Lower lobe of right lung (tissue), 2 donors: ENCODE data around the gene THTPA. TPM values are rescaled to one million over a fixed set of nuclear protein-coding genes. Genes with fewer than 3 reads are reported as not detected.

Source experiments
- ATAC-seq, 2 donors: fragments of 200-7000 bp; cut with Tn5 transposase; one replicate each; pipeline ENCODE4 v1.9.1; 2020 to 2022; ENCODE audit warnings: mild to moderate bottlenecking in 2 of 2, moderate library complexity in 2 of 2
- DNase-seq: peaks from one replicate; pipeline ENCODE4 v3.0.0-alpha.2; 2020
- H3K27ac ChIP-seq: fragments of 200-600 bp; one replicate; pipeline ENCODE4 v1.8.0; 2022
- H3K27me3 ChIP-seq: fragments of 200-600 bp; one replicate; pipeline ENCODE4 v1.8.0; 2022; ENCODE audit warnings: low read depth
- H3K36me3 ChIP-seq: fragments of 200-600 bp; one replicate; pipeline ENCODE4 v1.8.0; 2022; ENCODE audit warnings: mild to moderate bottlenecking
- H3K4me1 ChIP-seq: fragments of 200-600 bp; one replicate; pipeline ENCODE4 v1.8.0; 2022
- H3K4me3 ChIP-seq: fragments of 200-600 bp; one replicate; pipeline ENCODE4 v1.8.0; 2022; ENCODE audit warnings: mild to moderate bottlenecking
- H3K9me3 ChIP-seq: fragments of 200-600 bp; one replicate; pipeline ENCODE4 v1.8.0; 2022
- intact Hi-C: fragments of 100-400 bp; cut with DNase I; formaldehyde crosslinking; loops from one replicate; pipeline ENCODE4 v1.11.0; 2022
- total RNA-seq: library from RNA; stranded (reverse); fragmentation: NEBNext Ultra II Directional; extraction: Animal tissue kit (Norgen Biotek cat#: 25700); gene quantifications from one replicate; pipeline ENCODE4 v1.2.1, GENCODE V29; 2021
- TF ChIP-seq, protein P1 (sequence below): fragments of 200-600 bp; IDR thresholded peaks from one replicate; pipeline ENCODE4 v1.8.0; 2022; ENCODE audit warnings: antibody characterized with exemption, mild to moderate bottlenecking
- donor health status: DM: no; HTN: yes; CAD: no; lungs with severe emphysema.

THTPA gene
- total RNA-seq, 1 donor from 2014 or later: 19.1 TPM

DNA sequence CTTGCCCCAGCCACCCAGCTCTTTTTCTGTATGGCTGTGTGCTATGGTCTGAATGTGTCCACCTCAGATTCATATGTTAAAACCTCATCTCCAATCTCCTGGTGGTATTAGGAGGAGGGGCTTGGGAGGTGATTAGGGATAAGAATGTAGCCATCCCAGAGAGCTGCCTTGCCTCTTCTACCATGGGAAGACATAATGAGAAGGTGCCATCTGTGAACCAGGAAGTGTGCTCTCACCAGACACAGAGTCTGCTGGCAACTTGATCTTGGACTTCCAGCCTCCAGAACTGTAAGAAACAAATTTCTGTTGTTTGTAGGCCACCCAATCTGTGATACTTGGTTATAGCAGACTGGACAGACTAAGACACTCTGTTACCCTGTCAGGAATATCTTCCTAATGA is 45.4 kb downstream of the THTPA start:
- no peaks in the 10 kb centered on the region for H3K36me3 ChIP-seq
- TF ChIP-seq, protein P1, sequence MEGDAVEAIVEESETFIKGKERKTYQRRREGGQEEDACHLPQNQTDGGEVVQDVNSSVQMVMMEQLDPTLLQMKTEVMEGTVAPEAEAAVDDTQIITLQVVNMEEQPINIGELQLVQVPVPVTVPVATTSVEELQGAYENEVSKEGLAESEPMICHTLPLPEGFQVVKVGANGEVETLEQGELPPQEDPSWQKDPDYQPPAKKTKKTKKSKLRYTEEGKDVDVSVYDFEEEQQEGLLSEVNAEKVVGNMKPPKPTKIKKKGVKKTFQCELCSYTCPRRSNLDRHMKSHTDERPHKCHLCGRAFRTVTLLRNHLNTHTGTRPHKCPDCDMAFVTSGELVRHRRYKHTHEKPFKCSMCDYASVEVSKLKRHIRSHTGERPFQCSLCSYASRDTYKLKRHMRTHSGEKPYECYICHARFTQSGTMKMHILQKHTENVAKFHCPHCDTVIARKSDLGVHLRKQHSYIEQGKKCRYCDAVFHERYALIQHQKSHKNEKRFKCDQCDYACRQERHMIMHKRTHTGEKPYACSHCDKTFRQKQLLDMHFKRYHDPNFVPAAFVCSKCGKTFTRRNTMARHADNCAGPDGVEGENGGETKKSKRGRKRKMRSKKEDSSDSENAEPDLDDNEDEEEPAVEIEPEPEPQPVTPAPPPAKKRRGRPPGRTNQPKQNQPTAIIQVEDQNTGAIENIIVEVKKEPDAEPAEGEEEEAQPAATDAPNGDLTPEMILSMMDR: no peak
- no peak overlapping the region for H3K4me3 ChIP-seq
- DNase-seq (no peak), ATAC-seq (no peak)
- no peaks in the 10 kb centered on the region for H3K4me1 ChIP-seq
- H3K27me3 ChIP-seq: no peaks in the 10 kb centered on the region
- peaks cover 5% of the 10 kb centered on the region for H3K9me3 ChIP-seq
- intact Hi-C loops: no loop called here
- no peak overlapping the region for H3K27ac ChIP-seq

DNA sequence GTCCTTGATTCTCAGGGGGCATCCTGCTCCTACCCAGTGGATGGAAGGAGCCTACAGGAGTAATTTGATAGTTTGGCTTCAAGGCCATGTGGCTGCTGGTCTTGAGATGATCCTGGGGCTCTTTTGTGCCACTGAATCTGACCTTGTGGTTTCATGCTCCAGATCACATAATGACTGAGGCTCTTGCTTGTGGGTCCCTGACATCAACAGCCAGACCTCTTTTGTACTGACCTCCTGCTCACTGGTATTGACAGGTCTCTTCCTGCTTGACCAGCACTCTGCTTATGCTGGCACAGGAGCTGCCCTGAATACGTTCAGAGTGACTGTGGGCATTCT is 45.7 kb downstream of the THTPA start:
- no peaks in the 10 kb centered on the region for H3K27me3 ChIP-seq
- no peak overlapping the region for H3K4me3 ChIP-seq
- intact Hi-C loops: no loop called here
- no peak for DNase-seq
- H3K27ac ChIP-seq: no peak overlapping the region
- H3K36me3 ChIP-seq: no peaks in the 10 kb centered on the region
- TF ChIP-seq, protein P1: no peak
- H3K4me1 ChIP-seq: no peaks in the 10 kb centered on the region
- H3K9me3 ChIP-seq: peaks cover 5% of the 10 kb centered on the region
- ATAC-seq: no peak

DNA sequence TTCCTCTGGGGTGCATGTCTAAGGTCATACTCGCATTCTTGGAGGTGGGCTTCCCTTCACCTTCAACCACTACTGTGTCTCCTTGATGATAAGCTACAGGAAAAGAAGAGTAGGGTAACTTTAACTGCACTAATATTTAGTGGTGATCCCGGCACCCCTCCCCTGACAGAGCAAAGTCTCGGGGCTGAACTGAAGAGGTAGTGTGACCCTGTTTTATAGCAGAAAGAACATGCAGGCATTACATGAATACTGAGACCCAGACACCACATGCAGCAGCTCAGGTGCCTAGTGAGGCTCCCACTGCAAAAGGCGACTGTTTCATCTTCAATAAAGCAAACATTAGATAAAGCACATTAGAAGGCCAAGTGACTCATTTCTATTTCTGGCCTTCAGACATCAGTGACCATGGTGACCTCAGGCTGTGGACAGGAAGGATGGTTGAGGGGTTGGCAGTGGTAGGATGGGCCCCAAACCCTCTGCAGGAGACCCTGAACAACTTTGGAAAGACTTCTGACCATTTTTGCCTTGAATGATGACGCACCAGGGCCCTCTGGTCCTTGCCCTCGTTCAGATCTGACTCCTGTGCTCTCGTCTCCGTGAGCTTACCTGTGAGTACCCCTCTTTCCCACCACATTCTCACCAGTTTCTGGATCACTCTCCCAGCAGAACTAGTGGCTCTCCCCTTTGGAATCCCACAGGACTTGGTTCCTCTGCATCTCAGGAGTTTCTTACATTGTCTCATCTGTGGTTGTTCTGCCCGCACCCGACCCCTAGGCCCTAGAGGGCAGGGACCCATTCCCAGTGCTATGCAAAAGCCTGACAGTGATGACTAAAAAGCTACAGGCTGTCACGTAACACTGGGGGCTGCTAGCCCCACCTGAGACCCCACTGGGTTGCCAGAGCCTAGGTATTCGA is 46.4 kb downstream of the THTPA start:
- Histone ChIP-seq H3K4me1 (no peaks in the 10 kb centered on the region), H3K27ac (no peak overlapping the region), H3K9me3 (peaks cover 5% of the 10 kb centered on the region), H3K27me3 (no peaks in the 10 kb centered on the region), H3K4me3 (no peak overlapping the region), H3K36me3 (no peaks in the 10 kb centered on the region)
- intact Hi-C loops: no loop called here
- no peak for DNase-seq
- no peak for ATAC-seq
- TF ChIP-seq, protein P1: no peak

DNA sequence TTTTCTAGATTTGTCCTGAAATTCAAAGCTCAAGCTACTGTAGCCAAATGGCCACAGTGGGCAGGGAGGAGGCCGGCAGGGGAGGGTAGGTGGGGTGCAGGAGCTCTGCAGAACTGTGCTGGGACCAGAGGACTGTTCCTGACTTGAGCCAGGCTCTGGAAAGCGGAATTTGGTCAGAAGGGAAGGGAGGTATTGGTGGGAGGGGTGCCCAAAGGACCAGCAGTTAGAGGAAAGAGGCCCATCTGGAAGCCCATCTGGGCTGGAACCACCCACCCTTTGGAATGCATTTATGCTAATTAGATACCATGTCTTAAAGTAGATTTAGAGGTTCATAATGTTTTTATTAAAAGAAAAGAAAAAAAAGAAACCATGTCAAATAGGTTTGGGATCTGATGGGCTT is 47.0 kb downstream of the THTPA start:
- Histone ChIP-seq H3K27ac (no peak overlapping the region), H3K36me3 (no peaks in the 10 kb centered on the region), H3K4me1 (no peaks in the 10 kb centered on the region), H3K9me3 (peaks cover 5% of the 10 kb centered on the region), H3K4me3 (no peak overlapping the region), H3K27me3 (no peaks in the 10 kb centered on the region)
- TF ChIP-seq, protein P1: no peak
- no peak for DNase-seq
- ATAC-seq: no peak
- intact Hi-C loops: no loop called here

DNA sequence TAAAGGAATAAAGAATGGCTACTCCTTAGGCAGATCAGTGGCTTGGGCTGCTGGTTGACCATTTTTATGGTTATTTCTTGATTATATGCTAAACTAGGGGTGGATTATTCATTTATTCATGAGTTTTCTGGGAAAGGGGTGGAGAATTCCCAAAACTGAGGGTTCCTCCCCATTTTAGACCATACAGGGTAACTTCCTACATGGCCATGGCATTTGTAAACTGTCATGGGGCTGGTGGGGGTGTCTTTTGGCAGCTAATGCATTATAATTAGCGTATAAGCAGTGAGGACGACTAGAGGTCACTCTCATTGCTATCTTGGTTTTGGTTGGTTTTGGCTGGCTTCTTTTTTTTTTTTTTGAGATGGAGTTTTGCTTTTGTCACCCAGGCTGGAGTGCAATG is 48.1 kb downstream of the THTPA start:
- TF ChIP-seq, protein P1: no peak
- no peak for ATAC-seq
- Histone ChIP-seq H3K4me3 (no peak overlapping the region), H3K27ac (no peak overlapping the region), H3K36me3 (no peaks in the 10 kb centered on the region), H3K9me3 (peaks cover 4% of the 10 kb centered on the region), H3K4me1 (no peaks in the 10 kb centered on the region), H3K27me3 (no peaks in the 10 kb centered on the region)
- intact Hi-C loops: no loop called here
- DNase-seq: no peak
